Stimulated activated CD8-positive, alpha-beta memory T cell treated with anti-CD3 and anti-CD28 coated beads, Interleukin-2, amount 100 ng/mL, for 48 hours (primary cell): ENCODE data around the gene PRMT7.

ENCODE experiments used
- DNase-seq, 2 donors: peaks; one replicate each; pipeline ENCODE4 v3.0.0-alpha.2; 2020; ENCODE audit warnings: low read depth in 2 of 2

Gene PRMT7

GRCh38 chr16:68395167-68395786 lies 84.5 kb downstream of the PRMT7 start:
- no peak for DNase-seq

- no peak for DNase-seq
Observed at GRCh38 chr16:68395815-68396214, 85.0 kb downstream of the PRMT7 start.

- no peak for DNase-seq
Observed at GRCh38 chr16:68396481-68396880, 85.7 kb downstream of the PRMT7 start.

- no peak for DNase-seq
Observed at GRCh38 chr16:68397710-68398201, 86.9 kb downstream of the PRMT7 start.

- no peak for DNase-seq
Observed at GRCh38 chr16:68399456-68399855, 88.6 kb downstream of the PRMT7 start.

GRCh38 chr16:68400083-68400923 lies 89.5 kb downstream of the PRMT7 start:
- DNase-seq, result no peak

- no peak for DNase-seq
Observed at GRCh38 chr16:68400924-68401460, 90.2 kb downstream of the PRMT7 start.

DNA sequence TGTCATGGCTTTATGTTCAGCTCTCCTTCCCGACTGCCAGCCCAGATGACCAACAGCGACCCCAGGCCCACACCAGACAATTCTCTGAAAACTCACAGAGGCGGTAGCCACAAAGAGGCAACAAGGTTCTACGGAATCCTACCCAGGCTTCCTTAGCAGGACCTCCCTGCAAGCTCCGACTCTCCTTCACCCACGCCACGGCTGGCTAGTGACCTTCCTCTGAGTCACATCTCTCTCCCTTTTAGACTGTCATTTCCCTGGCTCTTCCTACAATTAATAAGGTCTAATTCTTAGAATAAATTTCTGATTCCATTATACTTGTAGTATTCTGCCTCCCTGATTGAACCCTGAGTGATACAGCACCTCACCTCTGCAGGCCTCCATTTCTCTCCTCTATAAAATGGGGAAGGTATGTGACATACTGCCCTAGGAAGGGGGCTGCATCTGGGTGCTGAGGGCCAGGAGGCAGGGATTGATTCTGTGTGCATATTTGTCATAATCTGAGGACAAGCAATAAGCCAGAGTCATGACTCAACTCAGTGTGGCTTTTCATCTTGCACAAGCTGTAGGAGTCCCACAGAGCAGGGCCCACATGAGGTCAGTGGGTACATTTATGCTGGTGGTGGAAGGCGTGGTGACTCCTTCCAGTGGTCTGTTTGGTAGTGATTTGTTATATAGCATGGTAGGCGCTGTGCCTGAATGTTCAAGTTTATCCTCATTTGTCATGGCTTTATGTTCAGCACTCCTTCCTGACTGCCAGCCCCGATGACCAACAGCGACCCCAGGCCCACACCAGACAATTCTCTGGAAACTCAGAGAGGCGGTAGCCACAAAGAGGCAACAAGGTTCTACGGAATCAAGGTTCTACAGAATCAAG lies 91.3 kb downstream of the PRMT7 start:
- DNase-seq, result no peak

GRCh38 chr16:68402748-68403040 lies 91.9 kb downstream of the PRMT7 start:
- no peak for DNase-seq

DNA sequence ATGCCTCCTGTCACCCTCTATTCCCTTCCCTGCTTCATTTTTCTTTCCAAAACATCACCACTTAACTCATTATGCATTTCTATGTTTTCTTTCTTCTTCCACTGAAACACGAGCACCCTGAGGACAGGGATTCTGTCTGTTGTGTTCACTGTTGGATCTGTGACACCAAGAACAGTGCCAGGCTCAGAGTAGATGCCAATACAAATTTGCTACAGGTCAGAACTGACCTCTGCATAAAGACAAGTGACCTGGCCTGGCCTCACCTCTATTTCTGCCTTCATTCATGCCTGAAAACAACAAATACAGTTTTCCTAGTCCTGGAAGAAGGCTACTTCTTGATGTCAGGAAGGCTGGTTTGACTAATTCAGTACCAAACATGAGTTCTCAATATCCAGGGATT lies 92.4 kb downstream of the PRMT7 start:
- DNase-seq, result no peak

- no peak for DNase-seq
Observed at GRCh38 chr16:68403704-68404103, 92.9 kb downstream of the PRMT7 start.

DNA sequence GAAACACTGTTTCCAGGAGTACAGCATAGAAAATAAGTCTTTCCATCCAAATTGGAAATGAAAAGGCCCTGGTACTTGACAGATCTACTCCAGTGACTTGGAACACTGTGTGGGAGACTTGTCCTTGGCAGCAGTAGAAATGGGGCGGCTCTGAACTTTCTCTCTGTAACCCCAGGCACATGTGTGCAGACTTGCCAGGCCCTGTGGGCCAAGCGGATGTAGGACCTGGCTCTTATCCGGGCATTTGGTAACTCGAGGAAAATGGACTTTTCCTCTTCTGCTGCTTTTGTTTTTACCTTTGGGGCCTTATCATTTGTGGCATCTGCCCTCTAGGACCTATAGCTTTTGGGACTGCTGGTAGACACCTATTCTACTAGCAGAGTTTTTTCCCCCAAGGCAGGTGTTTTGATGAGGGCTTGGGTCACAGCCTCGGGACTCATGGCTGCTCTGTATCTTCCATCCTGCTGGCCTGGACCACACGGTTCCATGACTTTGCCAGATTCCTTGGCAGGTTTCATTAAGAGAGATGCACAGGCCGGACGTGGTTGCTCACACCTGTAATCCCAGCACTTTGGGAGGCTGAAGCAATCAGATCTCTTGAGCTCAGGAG lies 94.0 kb downstream of the PRMT7 start:
- no peak for DNase-seq

DNA sequence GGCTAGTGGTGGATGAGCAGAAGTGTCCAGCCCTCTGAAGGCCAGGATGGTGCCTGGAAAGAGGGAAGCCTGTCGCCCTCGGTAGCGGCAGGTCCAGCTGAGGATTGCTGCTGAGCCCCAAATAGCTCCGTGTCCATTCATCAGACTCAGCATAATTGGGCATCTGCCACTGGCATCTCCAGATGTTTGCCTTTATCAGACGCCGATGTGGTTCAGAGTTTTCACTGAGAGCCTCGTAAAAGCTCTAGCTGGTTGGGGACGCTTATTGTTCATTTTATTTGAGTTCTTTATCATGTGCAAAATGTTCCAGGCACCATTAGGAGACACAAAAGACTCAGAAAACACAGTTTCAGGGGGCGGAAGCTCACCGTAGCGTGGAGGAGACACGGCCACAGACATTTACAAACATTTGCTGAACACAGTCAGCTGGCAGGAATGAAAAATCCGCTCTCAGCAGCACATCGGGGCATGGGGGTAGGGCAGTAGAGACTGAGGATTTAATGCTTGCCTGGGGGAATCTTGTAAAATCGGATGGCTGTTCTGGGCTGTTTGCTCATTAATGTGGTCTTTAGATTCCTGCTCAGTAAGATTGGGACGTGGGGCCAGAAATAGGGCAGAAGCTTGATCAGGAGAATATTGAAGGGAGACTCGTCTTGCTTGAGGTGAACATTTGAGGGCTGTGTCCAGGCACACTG lies 95.8 kb downstream of the PRMT7 start:
- no peak for DNase-seq
